NOMO-1 treated with dmso at 0.1 percent for 144 hours (cell line): ENCODE data around the gene TLK1.
"Not testable (repeated sequence)": the region's sequence is repeated elsewhere in the genome, so short reads cannot be mapped to it uniquely, and the experiment has no call there.

ENCODE experiments used
- DNase-seq: peaks from one replicate; lab custom pipeline; 2025; ENCODE audit not compliant: unreplicated experiment; lab: John Stamatoyannopoulos, UW

Gene TLK1

DNA sequence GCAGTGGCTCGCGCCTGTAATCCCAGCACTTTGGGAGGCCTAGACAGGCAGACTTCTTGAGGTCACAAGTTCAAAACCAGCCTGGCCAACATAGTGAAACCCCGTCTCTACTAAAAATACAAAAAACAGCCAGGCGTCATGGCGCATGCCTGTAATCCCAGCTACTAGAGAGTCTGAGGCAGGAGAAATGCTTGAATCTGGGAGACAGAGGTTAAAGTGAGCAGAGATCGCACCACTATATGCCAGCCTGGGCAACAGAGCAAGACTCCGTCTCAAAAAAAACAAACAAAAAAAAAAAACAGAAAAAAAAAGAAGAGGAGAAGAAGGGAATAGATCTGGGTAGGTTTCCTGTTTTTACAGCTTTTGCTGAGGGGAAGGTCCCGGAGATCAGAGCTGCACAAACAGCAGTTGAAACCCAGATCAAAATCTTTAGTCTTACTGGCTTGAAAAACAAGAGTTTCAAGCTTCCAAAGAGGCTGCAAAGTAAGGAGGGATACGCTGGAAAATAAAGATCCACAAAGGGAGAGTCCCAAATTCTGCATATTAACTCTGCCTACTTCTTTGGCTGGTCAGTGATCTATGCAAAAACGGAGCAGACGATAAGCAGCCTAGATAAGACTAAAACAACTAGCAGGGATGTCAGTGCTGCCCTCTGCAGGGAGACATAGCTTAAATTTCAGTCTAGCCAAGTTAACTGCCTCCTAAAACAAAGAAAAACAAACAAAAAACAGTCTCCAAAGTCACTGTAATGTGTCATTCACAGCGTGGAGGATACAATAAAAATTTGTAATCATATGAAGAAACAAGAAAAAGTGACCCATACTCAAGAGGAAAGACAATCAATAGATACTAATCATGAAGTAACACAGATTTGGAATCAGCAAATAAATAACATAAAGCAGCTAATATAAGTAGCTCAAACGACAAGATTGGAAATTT lies 74.1 kb downstream of the TLK1 start:
- no peak for DNase-seq

DNA sequence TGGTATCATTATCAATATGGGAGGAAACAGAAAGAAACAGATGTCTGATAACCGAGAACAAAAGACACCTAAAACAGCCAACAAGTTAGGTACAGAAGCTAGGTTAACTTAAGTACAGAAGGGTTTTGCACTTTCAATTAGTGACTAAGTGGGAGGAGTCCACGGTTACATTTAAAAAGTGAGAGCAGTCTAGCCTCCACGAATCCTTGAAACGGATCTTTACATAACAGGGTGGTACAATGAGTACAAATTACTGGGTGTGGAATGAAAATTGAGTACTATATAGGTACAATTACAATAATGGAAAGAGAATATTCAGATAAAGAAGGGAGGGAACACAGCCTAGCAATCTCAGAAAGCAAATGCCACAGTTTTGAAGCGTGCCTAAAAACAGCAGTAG lies 76.6 kb downstream of the TLK1 start:
- no peak for DNase-seq

DNA sequence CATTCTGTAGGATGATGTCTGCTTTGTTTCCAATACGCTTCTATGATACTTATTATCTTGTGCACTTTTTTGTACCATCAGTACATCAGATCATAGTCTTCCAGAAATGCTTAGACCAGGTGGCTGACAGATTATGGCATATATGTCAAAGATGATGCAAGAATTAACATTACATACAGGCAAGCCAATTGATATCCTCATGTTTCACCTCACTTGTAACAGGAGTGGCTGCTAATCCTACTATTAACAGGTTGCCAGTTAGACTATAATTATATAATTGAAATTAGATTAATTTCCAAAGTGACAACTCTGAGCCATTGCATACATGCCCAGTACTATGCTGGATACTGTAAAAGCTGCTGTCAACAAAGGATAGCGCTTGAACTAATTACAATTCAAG lies 77.2 kb downstream of the TLK1 start:
- no peak for DNase-seq

DNA sequence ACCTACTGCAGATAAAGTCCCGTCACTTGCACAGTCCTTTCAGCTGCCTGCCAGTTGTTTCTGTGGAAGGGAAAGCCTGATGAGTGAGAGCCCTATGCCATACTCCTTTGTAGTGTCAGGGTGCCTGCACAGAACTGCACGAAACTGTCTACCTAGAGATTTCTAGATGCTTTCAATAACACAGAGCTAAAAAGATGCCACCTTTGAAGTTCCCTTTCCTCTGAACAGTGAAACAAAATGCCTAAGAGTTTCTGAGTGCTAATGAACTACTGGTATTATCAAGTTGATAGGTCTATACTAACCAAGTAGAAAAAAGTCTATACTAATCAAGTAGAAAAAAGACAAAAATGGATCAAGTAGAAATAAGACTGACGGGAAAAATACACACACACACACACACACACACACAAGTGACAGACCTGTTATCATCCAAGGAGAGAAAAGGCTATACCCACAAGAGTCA lies 79.0 kb downstream of the TLK1 start:
- no peak for DNase-seq

DNA sequence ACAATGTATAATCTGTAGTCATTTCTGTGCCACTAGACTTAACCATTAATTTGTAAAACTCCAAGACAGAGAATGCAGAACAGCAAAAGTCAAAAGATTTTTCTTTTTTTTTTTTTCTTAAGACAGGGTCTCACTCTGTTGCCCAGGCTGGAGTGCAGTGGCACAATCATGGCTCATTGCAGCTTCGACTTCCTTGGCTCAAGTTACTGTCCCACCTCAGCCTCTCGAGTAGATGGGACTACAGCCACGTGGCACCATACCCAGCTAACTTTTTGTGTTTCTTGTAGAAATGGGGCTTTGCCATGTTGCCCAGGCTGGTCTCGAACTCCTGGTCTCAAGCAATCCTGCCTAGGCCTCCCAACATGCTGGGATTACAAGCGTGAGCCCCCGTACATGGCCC lies 80.1 kb downstream of the TLK1 start:
- no peak for DNase-seq

DNA sequence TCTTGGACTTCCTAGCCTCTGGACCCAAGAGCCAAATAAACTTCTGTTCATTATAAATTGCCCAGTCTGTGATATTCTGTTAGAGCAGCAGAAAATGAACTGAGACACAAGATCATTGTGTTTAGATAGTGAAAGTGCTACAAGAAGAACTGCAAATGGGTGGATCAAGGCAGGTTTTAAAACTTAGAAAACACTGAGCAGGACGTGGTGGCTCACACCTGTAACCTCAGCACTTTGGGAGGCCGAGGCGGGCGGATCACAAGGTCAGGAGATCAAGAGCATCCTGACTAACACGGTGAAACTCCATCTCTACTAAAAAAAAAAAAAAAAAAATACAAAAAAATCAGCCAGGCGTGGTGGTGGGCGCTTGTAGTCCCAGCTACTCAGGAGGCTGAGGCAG lies 84.3 kb downstream of the TLK1 start:
- DNase-seq, result not testable (repeated sequence)

DNA sequence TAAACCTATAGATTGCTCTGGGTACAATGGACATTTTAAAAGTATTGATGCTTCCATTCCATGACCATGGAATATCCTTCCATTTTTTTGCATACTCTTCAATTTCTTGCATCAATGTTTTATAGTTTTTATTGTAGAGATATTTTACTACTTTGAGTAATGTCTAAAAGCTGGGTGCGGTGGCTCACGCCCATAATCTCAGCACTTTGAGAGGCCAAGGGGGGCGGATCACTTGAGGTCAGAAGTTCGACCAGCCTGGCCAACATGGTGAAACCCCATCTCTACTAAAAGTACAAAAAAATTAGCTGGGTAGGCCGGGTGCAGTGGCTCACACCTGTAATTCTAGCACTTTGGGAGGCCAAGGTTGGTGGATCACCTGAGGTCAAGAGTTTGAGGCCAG lies 88.5 kb downstream of the TLK1 start:
- DNase-seq, result no peak

DNA sequence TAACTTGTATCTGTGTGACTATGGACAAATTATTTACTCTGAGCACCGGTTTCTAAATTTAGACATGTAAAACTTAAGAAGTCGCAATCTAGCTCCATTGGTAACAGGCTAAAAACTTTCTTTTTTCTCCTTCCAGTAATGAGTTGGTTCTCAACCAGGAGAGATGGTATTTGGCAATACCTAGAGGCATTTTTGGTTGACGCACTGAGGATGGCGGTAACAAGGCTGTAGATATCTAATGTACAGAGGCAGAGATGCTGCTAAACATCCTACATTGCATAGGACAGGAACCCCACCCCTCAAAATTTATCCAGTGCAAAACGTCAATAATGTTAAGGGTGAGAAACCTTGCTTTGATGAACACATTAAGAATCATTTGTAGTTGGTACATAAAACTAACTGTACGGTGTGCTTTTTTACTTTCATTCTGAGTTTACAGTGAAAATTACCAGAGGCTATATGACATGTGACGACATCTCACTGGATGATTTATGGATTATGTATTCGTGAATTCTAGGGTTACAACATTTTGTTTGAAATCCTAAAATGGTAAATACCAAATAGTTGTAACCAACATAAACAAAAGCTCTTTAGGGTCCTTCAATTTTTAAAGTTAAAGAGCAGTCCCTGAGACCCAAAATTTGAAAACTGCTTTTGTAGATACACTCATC lies 91.3 kb downstream of the TLK1 start:
- no peak for DNase-seq

DNA sequence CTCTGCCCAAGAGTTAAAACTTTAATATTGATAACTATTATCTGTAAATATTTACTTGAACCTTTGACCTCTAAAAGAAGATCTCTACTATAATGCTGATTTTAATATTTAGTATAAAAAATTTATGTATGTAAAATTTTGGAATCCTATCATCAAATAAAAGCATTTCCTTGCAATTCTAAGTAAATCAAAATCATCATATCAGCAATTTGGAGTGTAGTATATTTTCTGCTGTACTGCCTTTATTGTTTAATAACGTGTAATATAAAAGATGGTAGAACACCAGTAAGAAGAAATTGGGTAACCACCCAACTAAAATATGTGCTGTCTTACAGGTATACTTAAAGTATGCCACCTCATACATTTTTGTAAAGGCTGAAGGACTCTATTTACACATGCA lies 94.6 kb downstream of the TLK1 start:
- DNase-seq, result no peak

DNA sequence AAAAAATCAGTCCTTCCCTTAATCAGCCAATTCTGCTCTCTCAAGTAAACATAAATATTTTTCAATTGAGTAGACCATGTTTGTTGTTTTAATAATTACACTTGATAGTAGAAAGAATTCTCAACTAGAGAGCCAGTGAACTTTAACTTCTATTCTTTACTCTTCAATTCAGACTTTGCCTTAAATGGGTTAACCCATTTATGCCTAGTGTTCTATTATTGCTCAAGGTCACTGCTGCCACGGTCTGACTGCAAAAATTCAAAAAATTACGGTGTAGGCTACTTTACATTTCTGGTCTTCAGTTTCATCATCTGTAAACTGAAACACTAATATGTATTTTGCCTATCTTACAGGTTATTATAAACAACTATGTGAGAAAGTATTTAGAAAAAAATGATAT lies 103.1 kb downstream of the TLK1 start:
- no peak for DNase-seq

DNA sequence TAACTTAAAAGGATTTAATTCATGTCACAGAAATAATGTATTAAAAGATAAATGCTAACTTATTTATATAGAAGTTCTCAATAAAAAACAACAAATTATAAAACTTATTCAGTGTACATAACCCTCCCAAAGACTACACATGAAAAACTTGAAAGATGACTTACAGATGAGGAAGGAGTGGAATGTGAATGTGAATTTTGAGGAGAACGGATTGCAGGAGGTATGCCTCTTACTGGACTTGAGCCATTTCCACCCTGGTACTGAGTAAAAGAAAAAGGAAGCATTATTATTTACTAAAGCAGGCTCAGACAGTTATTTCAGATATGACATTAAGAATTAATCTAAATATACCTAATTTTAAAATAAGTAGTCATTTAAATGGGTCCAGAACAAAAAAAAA lies 104.4 kb downstream of the TLK1 start:
- DNase-seq, result no peak

DNA sequence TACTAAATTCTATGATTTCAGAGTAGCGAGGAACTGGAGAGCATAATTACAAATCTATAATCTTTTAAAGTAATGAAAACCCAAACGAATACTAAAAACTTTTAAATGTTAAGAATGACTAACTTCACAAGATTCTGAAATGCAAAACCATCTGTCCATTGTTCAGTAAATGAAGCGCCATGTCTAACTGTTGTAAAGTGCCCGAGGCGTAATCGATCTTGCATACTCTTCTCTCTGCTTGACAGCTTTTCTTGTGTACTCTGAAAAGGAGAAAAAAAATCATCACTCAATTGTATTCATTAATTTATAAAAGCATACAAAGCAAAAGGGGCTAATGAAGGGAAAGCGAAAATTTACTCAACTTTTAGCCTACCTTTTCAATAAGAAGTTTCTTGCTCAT lies 111.0 kb downstream of the TLK1 start:
- no peak for DNase-seq

DNA sequence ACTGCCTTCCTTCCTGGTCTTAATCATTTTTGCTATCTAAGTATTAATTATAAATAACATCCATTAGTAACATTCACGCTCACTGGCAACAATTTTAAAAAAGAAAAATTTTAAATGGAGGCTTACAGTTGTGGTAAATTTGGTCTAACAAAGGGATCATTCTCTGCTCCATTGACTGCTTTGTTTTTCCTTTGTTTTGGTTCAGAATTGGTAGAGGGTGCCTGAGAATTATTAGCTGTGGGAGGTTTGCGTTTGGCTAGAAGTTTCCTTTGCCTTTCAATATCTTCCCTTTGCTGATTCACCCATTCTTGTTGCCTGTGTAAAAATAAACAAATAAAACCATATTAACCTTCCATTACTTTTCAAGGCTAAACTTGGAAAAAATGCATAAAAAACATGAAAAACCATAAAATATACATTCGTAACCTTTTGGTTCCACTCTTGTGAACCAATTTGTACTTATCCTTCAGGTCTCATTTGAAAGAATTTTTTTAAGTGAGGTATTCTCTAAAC lies 114.6 kb downstream of the TLK1 start:
- DNase-seq, result no peak

DNA sequence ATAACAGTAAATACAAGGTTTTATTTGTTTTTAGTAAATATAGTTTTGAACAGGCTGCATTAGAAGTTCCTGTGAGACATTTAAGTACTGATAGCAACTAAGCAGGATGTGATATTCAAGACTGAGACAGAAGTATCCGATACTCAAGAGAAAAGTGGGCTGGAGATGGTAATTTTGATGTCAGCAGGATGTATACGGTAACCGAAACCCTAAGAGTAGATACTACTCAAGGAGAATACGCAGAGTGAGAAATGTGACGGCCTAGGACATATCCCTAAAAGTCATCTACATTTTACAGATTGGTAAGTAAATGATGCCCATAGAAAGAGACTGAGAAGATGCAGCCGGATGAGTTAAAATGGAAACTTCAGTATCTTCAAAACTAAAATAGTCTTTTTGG lies 116.3 kb downstream of the TLK1 start:
- DNase-seq, result no peak

DNA sequence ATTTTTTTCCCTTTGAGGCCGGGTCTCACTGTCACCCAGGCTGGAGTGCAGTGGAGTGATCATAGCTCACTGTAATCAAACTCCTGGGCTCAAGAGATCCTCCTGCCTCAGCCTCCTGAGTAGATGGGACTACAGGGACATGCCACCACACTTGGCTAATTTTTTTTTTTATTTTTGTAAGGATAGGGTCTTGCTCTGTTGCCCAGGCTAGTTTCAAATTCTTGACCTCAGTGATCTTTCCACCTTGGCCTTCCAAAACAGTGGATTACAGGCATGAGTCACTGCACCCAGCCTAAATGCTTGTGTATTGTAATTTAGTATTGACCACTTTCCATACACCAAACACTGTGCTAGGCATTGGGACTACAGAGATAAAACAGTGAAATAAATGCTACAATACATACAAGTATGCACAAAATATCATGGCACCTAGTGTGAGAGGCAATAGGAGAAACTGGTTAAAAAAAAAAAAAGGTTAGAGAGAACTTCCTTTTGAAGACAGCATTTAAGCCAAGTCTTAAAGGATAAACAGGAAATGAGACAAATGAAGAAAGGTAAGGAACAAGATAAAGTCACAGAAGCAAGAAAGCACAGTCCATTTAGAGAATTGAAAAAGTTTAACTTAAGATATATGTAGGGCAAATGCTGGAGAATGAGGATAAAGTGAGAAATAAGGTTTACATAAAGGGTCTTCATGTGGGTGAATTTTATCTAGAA lies 118.3 kb downstream of the TLK1 start:
- no peak for DNase-seq

DNA sequence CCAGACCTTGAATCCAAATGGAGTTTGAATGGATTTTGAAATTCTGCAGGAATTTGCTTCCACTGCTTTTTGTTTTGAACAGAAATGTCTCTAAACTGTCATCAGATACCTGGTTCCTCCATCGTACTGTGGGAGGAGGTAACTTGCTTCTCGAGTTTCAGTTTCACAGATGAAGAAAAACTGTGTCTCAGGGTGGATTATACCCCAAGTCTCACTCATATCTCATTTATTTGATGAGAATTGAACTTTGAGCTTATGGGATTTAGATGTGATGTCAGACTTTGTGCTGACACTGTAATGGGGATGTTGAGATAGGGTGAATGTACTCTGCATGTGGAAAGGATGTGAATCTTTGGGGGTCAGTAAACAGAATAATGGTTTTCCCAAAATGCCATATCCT lies 124.2 kb downstream of the TLK1 start:
- DNase-seq, result no peak

DNA sequence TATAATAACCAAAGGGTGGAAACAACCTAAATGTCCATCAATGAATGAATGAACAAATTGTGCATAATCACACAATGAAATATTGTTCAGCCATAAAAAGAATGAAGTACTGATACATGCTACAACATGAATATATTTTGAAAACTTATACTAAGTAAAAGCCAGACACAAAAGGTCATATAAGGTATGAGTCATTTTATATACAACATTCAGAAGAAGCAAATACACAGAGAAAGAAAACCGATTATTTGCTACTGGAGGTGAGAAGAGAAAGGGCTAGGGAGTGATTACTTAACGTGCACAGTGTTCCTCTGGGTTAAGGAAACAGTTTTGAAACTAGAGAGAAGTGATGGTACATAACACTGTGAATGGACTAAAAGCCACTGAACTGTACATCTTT lies 126.4 kb downstream of the TLK1 start:
- DNase-seq, result no peak

DNA sequence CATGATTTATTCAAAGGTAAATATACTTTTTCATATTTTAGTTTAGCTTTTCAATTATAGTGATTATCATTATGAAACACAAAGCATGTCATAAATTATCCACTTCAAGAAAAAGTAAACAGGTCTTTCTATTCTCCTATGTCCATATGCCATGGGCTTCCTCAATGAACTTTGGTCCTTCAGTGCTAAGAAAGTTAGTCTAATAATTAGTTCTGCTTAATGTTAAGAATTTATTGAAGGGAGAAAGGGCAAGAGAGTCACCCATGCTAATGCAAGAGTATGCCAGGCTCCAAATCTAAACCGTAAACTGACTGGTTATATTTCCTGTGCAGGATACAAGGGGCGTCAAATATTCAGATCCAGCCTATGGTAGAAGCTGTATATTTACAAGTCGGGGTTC lies 135.5 kb downstream of the TLK1 start:
- DNase-seq, result no peak

DNA sequence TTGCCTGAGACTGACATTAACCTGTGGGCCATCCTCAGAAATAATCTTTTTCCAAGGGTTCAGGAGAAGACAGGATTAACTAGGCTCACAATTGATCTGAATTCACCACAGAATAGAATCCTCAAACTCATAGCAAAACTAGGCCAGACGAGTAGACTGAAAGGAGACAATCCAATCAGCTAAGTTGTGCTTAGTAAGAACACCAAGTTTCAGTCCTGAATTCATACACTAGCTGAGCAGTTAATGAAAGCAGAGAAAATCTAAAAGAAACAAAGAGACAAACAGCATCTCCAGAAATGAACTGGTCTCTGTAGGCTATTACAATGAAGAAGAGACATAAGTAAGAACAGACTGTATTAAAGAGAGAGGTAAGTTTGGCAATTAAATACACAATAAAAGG lies 142.2 kb downstream of the TLK1 start:
- DNase-seq, result no peak

DNA sequence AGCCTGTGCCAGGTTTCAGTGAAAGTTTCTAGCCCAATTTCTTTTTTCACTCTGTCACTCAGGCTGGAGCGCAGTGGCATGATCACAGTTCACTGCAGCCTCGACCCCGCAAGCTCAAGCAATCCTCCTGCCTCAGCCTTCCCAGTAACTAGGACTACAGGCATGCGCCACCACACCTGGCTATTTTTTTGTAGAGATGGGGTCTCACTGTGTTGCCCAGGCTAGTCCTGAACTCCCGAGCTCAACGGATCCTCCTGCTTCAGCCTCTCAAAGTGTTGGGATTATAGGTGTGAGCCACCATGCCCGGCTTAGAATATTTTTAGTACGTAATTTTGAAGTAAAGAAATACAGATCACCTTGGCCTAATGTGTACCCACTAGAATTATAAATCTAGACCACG lies 144.6 kb downstream of the TLK1 start:
- no peak for DNase-seq

DNA sequence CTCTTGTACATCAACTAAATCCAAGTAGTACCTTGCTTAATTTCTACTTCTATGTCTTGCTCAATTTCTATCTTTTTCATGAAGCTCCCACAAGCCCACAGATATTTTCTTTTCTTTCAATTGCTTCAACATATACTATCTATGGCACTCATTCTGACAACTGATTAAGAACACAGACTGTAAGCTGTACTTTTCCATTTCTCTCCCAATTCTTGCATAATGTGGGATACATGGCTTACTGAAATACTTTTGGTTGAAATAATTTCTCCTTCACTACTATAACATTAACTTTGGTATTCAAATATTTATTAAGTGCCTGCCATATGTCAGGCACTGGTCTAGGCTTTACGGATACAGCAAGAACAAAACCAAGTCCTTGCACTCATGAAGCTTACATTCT lies 146.8 kb downstream of the TLK1 start:
- no peak for DNase-seq

DNA sequence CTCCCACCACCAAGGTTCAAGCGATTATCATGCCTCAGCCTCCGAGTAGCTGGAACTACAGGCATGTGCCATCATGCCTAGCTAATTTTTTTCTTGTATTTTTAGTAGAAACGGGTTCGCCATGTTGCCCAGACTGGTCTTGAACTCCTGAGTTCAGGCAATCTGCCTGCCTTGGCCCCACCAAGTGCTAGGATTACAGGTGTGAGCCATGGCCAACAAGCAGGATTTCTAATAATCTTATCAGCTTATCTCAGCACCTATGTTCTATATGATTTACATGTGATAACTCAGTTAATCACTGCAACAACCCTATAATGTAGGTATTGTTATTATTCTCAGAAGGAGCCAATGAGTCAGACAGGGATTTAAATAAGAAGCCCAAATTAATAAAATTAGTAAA lies 151.3 kb downstream of the TLK1 start:
- DNase-seq, result no peak
